MM.1S (cell line): Measurements from ENCODE around the gene ANXA11.

Experiments used
- CTCF ChIP-seq: fragments of 300-600 bp; sonication (generic); IDR thresholded peaks from 2 replicates; pipeline ENCODE4 v1.5.1; 2016; ENCODE audit warnings: antibody characterized with exemption, low read length, mixed read lengths
- EZH2 ChIP-seq: fragments of 300-600 bp; sonication (generic); optimal IDR thresholded peaks from 2 replicates; pipeline ENCODE3; 2017; ENCODE audit warnings: low read depth, mild to moderate bottlenecking, antibody characterized with exemption, low read length, mixed read lengths
- EZH2phosphoT487 ChIP-seq: fragments of 300-600 bp; sonication (generic); IDR thresholded peaks from 2 replicates; pipeline ENCODE4 v1.6.1; 2018; ENCODE audit warnings: antibody characterized with exemption, low read length

GRCh38 chr10:80203835-80204676 lies 1.3 kb downstream of the ANXA11 start:
- TF ChIP-seq CTCF, result no peak
- no peak for TF ChIP-seq EZH2
- TF ChIP-seq EZH2phosphoT487, result no peak
